ENCODE results near the gene TMEM140.
A peak's percentile ranks its signal among the peaks of the same experiment; 100 is the strongest.
"Not testable (repeated sequence)": the region's sequence is repeated elsewhere in the genome, so short reads cannot be mapped to it uniquely, and the experiment has no call there.

Gene TMEM140

DNA sequence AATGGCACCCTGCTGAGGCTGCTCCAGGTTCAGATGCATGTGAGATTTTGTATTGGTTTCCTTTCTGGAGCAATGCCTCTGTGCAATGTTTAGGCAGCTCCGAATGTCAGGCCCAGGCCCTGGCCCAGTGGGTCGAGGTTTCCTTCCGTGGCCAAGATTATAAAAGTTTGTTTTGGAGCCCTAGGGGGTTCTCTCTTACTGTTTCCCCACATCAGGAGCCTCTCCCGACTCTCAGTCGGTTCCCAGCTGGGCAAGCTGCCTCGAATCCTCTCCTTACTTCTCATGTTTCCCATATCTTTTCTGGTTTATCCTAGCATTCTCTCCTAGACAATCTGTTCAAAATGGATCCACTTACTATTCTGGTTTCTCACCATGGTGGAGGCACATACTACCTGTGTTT is 11.0 kb downstream of the TMEM140 start:
- no peak for DNase-seq (ENCODE audit: low spot score)

GRCh38 chr7:135159359-135160085 is 11.7 kb downstream of the TMEM140 start:
- DNase-seq (ENCODE audit: low spot score): no peak

DNA sequence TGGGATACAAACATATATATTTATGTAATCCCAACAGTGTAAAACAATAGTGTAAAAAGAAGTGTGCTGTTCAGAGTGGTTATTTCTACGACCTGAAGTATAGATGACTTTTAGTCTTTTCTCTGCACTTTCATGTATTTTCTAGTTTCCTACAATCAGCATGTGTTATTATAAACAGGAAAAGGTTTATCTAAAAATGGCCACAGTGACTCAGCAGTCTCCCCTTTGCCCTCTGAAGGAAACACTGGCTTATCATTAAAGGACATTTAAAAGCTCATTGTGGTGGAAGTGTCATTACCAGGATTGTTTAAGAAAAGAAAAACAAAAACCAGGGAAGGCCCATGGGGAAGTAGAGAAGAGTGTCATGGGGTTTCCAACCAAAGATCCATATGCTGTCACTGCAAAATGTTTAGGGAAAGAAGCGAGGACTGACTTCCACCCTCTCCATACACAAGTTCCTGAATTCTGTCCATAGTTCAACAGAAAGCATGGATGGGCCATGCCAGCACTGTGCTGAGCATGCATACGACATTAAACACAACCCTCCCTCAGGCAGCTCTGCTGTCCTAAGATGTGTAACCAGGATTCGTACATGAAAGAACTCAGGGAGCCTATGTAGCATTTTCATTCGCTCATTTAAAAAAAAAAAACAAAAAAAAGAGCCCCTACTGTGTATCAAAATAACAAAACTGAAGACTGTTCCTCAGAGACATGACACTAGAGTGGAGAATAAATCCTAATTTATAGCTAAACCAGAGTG is 12.4 kb downstream of the TMEM140 start:
- no peak for DNase-seq (ENCODE audit: low spot score)

- no peak for DNase-seq (ENCODE audit: low spot score)
Observed at GRCh38 chr7:135160858-135161653, 13.2 kb downstream of the TMEM140 start.

- no peak for DNase-seq (ENCODE audit: low spot score)
Observed at GRCh38 chr7:135161669-135162068, 13.8 kb downstream of the TMEM140 start.

DNA sequence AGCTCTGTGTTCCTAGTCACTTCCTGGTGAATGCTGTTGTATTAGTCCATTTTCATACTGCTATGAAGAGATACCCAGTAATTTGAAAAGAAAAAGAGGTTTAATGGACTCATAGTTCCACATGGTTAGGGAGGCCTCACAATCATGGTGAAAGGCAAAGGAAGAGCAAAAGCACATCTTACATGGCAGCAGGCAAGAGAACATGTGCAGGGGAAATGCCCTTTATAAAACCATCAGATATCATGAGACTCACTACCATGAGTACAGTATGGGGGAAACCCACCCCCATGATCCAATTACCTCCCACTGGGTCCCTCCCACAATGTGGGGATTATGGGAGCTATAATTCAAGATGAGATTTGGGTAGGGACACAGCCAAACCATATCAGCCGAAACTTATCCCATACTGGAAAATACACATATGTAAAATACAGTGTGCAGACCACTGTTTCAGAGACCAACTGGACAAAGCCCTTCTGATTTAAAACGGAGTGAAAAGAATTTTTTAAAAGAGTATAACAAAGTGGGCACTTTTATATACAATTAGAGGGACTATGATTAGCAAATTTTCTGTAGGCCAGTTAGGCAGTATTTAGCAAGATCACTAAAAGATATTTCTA is 14.6 kb downstream of the TMEM140 start:
- DNase-seq (ENCODE audit: low spot score): no peak

DNA sequence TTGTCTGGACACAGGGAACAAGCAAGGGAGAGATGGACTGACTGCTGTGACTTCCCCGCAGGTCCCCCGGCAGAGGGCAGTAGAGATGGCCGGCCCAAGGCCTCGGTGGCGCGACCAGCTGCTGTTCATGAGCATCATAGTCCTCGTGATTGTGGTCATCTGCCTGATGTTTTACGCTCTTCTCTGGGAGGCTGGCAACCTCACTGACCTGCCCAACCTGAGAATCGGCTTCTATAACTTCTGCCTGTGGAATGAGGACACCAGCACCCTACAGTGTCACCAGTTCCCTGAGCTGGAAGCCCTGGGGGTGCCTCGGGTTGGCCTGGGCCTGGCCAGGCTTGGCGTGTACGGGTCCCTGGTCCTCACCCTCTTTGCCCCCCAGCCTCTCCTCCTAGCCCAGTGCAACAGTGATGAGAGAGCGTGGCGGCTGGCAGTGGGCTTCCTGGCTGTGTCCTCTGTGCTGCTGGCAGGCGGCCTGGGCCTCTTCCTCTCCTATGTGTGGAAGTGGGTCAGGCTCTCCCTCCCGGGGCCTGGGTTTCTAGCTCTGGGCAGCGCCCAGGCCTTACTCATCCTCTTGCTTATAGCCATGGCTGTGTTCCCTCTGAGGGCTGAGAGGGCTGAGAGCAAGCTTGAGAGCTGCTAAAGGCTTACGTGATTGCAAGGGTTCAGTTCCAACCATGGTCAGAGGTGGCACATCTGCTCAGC is 16.6 kb downstream of the TMEM140 start:
- DNase-seq (ENCODE audit: low spot score): no peak

- no peak for DNase-seq (ENCODE audit: low spot score)
Observed at GRCh38 chr7:135165862-135166261, 18.0 kb downstream of the TMEM140 start.

- no peak for DNase-seq (ENCODE audit: low spot score)
Observed at GRCh38 chr7:135166338-135166990, 18.6 kb downstream of the TMEM140 start.

DNA sequence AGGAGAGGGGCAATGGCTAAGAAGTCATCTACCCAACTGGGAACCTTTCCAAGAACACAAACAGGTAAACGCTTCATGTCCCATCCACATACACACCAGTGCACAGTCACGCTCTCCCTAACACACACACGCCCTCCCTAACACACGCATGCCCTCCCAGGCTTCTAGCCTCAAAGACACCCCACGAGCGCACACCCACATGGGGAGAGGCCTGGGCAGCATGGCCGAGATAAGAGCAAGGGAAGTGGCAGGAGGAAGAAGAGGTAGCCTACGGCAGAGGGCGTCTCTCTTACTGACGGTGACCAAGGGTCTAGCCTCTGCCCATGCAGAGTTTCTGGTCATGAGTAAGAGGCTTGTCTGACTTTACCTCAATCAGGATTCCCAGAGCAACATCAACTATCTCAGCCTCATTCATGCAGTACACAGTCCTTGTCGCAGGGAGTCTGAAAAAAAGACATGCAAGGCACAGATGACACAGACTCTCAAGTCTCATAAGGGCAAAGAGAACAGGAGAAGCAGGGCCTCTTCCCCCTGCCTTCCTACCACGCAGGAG is 19.6 kb downstream of the TMEM140 start:
- DNase-seq (ENCODE audit: low spot score): no peak

DNA sequence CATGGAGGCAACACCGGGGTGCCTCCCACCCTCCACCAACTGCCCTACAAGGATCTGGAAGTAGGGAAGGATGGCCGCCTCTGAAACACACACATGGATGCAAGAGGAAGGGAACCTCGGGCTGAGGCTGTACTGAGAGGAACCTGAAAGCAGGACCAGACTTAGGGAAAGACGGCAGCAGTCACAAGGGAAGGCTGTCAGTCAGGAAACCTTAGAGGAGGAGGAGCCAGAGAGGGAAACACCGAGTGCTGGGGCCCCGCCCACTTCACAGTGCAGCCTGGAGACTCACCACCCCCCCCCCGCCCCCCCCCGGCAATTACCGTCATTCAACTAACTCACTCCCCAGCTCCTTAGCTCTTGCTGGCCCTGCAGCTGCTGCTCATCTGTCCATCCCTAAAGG is 20.1 kb downstream of the TMEM140 start:
- no peak for DNase-seq (ENCODE audit: low spot score)

DNA sequence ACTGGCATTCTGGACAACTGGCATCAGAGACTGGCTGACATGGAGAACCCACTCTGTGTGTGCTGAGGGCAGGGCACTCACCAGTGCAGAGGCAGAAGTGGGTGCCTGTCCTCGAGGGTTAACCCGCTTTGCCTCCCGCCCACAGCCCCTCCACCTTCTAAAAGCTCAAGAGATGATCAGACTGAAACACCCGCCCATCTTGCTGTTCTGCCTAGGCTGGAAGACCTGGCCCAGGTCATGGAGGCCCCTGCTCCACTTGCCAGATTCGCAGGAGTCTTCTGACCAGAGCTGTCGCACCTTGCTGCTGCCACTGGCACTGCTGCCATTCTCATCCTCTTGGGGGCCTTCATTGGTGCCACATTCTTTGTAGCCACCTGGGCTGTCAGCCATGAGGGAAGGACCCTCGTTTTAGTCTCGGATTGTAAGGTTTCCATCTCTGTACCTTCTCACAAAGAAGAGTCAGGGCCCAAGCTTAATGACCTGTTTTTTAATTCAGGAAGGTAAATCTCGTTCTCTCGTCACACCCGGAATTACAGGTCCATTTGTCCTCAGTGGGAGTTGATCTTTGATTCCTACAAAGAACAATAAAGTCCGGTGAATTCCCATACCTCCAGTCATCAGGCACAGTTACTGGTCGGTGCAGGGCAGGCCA is 20.7 kb downstream of the TMEM140 start:
- no peak for DNase-seq (ENCODE audit: low spot score)

GRCh38 chr7:135169141-135169963 is 21.5 kb downstream of the TMEM140 start:
- no peak for DNase-seq (ENCODE audit: low spot score)

DNA sequence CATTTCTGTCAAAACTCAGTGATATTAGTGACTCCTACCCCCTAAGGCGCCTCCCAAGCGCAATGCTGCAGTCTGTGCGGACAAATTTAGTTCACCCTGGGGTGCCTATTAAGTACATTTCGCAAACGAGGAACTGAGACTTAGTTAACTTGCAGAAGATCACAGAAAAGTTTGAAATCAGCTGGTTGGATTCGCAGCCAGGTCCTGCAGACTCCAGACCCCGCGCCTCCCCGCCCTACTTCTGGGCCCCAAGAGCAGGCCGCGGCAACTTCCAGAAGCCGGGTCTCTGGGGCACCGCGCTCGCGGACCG is 22.0 kb downstream of the TMEM140 start:
- no peak for DNase-seq (ENCODE audit: low spot score)

GRCh38 chr7:135170274-135170997 is 22.6 kb downstream of the TMEM140 start, which contains the start of gene CYREN:
CYREN (minus strand) TSS chr7:135170707; CDS start chr7:135168922, 1,785 bp downstream.
- peak; percentile 91 for DNase-seq (ENCODE audit: low spot score)

- DNase-seq (ENCODE audit: low spot score): not testable (repeated sequence)
Observed at GRCh38 chr7:135170998-135171481, 23.2 kb downstream of the TMEM140 start.

DNA sequence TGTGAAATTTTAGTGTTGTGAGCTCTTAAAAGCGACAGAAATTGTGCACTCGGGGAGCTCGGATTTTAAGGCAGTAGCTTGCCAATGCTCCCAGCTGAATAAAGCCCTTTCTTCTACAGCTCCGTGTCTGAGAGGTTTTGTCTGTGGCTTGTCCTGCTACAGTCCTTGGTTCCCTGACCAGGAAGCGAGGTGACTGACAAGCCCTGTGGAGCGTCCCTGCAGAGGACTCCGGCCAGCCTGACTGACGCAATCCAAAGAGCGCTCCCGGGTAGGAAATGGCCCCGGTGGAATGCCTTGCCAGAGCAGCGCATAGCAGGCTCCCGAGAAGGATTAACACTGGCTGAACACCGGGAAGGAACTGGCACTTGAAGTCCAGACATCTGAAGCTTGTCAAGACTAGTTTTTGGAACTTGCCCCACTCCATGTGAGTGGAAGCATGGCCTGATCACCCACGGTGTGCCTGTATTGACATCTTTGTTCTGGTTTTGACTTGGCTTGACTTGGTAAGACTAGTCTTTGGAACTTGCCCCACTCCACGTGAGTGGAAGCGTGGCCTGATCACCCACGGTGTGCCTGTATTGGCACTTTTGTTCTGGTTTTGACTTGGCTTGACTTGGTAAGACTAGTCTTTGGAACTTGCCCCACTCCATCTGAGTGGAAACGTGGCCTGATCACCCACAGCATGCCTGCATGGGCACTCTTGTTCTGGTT is 23.9 kb downstream of the TMEM140 start:
- DNase-seq (ENCODE audit: low spot score): peak; percentile 81

DNA sequence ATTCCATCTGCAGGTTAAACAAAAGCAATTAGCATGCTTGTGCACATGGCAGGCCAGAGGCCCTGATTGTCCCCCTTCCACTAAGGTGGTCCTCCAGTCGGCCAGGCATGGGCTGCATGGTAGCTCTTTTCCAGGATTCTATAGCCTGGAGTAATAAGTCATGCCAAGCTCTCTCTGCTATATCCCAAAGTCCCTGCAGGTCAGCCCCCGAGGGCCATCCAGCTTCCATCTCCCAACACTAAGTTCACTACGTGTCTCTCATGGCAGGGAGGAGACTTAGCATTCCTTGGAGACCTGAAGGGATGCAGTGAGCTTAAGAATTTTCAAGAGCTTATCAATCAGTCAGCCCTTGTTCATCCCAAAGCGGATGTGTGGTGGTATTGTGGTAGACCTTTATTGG is 26.0 kb downstream of the TMEM140 start:
- not testable (repeated sequence) for DNase-seq (ENCODE audit: low spot score)

Data from pons (tissue), 1 donor.